Thymus (tissue), 11 donors: ENCODE results near the gene DGCR2. TPM values are rescaled to one million over a fixed set of nuclear protein-coding genes. Genes with fewer than 3 reads are reported as not detected.

Experiments used
- DNase-seq, 9 donors: peaks; one replicate each; pipeline ENCODE4 v3.0.0-alpha.2; 2013; ENCODE audit warnings: low spot score in 9 of 9, low read depth in 6 of 9, missing footprints in 1 of 9
- H3K27ac ChIP-seq, 2 donors: one replicate each; pipeline ENCODE4 v1.5.1; 2013; ENCODE audit warnings: control low read depth in 1 of 2, low read depth in 1 of 2, low read length in 1 of 2, mild to moderate bottlenecking in 1 of 2, moderate library complexity in 1 of 2
- H3K27me3 ChIP-seq, 2 donors: one replicate each; pipeline ENCODE4 v1.5.1; 2013; ENCODE audit warnings: low read length in 1 of 2; ENCODE audit not compliant: control insufficient read depth in 2 of 2, insufficient read depth in 1 of 2
- H3K36me3 ChIP-seq, 2 donors: one replicate each; pipeline ENCODE4 v1.5.1; 2013; ENCODE audit warnings: low read length in 1 of 2, mild to moderate bottlenecking in 1 of 2, moderate library complexity in 1 of 2; ENCODE audit not compliant: control insufficient read depth in 2 of 2, insufficient read depth in 2 of 2
- H3K4me1 ChIP-seq, 2 donors: one replicate each; pipeline ENCODE4 v1.5.1; 2013; ENCODE audit warnings: low read length in 2 of 2; ENCODE audit not compliant: control insufficient read depth in 2 of 2, insufficient read depth in 2 of 2
- H3K4me3 ChIP-seq, 2 donors: one replicate each; pipeline ENCODE4 v1.5.1; 2013; ENCODE audit warnings: low read length in 2 of 2, control low read depth in 1 of 2, mild to moderate bottlenecking in 1 of 2
- H3K9me3 ChIP-seq, 2 donors: one replicate each; pipeline ENCODE4 v1.5.1; 2013; ENCODE audit warnings: low read length in 1 of 2, mild to moderate bottlenecking in 1 of 2; ENCODE audit not compliant: control insufficient read depth in 2 of 2, insufficient read depth in 1 of 2
- WGBS: extraction: QIAGEN DNeasy Blood & Tissue Kit; methylation state at CpG from one replicate; pipeline ENCODE4 v1.1.7; 2013; 5-methylcytosine and 5-hydroxymethylcytosine counted together
- polyA plus RNA-seq: library from polyadenylated mRNA; stranded (reverse); fragments of 200-250 nt; gene quantifications from one replicate; pipeline ENCODE4 v1.2.3, GENCODE V29; 2013
- total RNA-seq: library from RNA; stranded (reverse); fragments of 120-200 nt; gene quantifications from one replicate; pipeline ENCODE4 v1.2.4, GENCODE V29; 2013
- donor health status: healthy.

DGCR2 gene
- total and polyA plus RNA-seq, 2 donors: 17.8 to 24.1 TPM

DNA sequence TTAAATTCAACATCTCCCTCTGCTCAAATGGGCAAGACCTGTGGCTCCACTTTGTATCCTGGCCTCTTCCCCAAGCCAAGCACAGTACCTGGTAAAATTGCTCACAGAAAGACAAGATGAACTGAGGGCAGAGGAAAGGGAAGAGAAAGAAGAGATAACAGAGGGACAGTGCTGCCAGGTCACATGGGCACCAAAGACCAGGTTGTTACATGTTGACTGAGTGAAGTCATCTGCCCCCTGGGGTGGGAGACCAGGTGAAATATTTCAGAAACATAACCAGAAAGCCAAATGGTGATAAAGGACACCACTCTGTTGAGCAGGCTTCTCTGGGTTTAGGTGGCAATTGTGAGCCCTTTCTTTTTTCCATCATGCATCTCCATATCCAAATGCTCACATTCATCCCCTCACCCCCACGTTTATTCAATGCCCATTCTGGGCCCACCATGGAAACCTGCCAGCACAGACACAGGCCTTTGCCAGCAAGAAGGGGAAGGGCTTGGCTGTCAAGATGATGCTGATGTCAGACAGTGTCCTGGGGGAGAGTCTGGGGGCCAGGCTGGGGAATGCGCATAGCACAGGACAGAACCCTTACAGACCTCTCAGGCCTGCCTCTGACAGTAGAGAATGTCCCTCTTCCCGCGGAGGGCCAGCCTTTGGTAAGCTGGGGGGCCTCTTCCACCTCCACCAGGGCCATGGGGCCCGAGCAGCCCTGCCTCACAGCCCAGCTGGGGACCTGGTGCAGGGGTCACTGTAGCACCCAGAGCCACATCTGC, 51.6 kb downstream of the DGCR2 start:
- no peak for DNase-seq
- H3K36me3 ChIP-seq: peaks cover 35 to 42% of the 10 kb centered on the region in 2 donors

DNA sequence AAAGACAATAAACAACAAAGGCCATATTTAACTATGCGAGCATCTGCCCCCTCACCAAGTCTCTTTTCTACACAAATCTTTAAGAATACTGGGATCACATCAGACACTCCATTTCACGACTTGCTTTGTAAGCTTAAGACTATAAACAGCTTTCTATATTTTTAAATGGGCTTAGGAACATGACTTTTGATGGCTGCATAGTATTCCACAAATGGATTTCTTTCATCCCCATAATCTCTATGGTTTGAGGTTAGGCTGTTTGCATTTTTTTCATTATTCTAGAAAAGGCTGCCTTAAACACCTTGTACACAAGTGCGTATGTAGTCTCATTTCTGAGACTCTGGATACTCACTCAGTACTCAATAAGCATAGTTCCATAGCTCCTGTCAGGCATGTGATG, 52.8 kb downstream of the DGCR2 start:
- no peak overlapping the region for H3K27ac ChIP-seq
- no peak for DNase-seq
- no peaks in the 10 kb centered on the region for H3K27me3 ChIP-seq
- no peak overlapping the region for H3K4me3 ChIP-seq
- no peaks in the 10 kb centered on the region for H3K9me3 ChIP-seq
- H3K36me3 ChIP-seq: peaks cover 47 to 50% of the 10 kb centered on the region in 2 donors
- over 99% methylated on average over 3 of the region's 3 CpGs for WGBS
- H3K4me1 ChIP-seq: no peaks in the 10 kb centered on the region

More for the DNA sequence above, 51.6 kb downstream of the DGCR2 start:
- Histone ChIP-seq H3K4me1 (no peaks in the 10 kb centered on the region), H3K9me3 (no peaks in the 10 kb centered on the region), H3K27me3 (no peaks in the 10 kb centered on the region), H3K4me3 (no peak overlapping the region), H3K27ac (no peak overlapping the region)
- 96% methylated on average over 5 of the region's 5 CpGs for WGBS

DNA sequence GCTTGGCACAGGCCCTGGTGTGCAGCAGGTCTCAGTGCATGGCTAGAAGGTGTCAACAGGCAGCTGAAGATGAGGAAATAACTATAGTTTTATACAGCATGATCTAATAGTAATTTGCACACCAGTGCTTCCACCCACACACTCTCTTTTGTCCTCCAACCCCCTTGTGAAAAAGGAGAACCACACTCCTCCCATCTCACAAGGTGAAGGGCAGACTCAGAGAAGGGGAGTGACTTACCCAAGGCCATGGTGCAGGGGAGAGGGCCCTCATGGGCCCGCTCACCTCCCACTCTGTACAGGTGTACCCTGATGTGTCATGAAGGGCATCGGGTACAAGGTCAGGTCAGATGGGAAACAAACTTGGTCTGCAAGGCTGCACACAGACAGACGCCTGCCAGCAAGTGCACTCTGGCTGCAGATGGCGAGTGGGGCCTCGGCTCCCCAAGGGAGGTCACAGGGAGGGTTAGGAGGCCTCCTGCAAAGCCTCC, 53.4 kb downstream of the DGCR2 start:
- H3K27ac ChIP-seq: no peak overlapping the region
- DNase-seq: no peak
- no peaks in the 10 kb centered on the region for H3K4me1 ChIP-seq
- 88% methylated on average over 5 of the region's 5 CpGs for WGBS
- H3K4me3 ChIP-seq: no peak overlapping the region
- H3K27me3 ChIP-seq: no peaks in the 10 kb centered on the region
- no peaks in the 10 kb centered on the region for H3K9me3 ChIP-seq
- H3K36me3 ChIP-seq: peaks cover 53 to 56% of the 10 kb centered on the region in 2 donors

DNA sequence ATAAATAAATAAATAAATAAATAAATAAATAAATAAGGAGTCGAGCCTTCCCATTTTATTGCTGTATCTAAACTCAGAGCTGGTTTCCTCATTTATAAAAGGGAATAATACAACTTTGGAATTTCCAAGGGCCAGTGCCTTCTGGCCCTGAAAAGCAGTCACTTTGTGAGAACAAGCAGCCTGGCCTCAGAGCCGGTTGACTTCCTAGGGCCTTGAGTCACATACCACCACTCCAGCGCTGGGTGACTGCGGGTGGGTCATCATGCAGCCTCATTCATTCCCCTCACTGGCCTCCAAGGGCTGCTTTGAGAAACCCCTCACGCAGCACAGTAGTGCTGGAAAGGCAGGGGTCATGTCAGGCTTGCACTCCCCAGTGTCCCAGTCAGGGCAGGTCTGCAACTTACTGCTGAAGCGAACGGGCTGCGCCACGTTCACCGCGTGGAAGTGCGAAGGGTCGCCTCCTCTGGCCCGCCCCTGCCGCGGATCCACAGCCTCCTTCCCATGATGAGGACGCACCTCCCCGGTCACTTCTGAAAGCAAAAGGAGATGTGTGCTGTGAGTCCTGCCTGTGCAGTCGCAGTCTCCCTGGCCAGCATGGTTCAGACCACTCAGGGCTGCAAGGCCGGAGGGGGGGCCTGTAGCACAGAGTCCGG, 54.4 kb downstream of the DGCR2 start:
- no peaks in the 10 kb centered on the region for H3K4me1 ChIP-seq
- peaks cover 61% of the 10 kb centered on the region in 2 donors for H3K36me3 ChIP-seq
- 98% methylated on average over 21 of the region's 21 CpGs for WGBS
- H3K27ac ChIP-seq: no peak overlapping the region
- no peak overlapping the region for H3K4me3 ChIP-seq
- H3K27me3 ChIP-seq: no peaks in the 10 kb centered on the region
- no peak for DNase-seq
- no peaks in the 10 kb centered on the region for H3K9me3 ChIP-seq

DNA sequence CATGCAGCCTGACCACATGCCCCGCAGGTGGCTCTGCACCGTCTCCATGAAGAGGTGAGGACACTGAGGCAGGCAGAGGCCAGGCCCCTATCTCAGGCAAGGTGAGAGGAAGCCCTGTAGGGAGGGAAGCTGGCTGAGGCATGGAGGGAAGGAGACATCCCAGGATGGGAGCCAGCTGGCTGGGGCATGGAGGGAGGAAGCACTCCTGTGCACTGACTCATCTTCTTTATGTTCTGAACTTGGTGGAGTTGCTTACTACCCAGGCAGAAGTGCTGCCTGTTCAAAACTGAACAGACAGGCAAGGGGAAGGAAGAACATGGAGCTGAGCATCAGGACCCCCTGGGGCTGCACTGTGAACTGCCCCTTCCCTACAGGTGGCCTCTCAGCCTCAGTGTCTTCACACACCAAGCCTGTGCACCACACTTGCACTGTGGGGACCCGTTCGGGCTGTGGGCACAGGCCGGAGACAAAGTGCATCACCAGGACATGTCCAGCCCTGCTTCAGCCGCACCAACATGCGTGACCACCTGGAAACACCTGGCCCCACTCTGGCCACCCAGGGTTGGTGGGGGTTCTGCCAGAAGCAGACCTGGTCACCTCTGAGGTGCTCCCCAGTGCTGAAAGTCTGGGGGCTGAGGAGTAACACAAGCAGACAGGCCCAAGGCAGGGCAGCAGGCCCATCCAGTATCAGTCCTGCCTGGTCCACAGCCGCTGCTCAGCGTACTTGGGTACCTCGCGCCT, 55.5 kb downstream of the DGCR2 start:
- no peak for DNase-seq
- Histone ChIP-seq H3K4me3 (no peak overlapping the region), H3K9me3 (no peaks in the 10 kb centered on the region), H3K27ac (no peak overlapping the region), H3K36me3 (peaks cover 71 to 72% of the 10 kb centered on the region in 2 donors), H3K4me1 (no peaks in the 10 kb centered on the region), H3K27me3 (no peaks in the 10 kb centered on the region)
- 97% methylated on average over 11 of the region's 11 CpGs for whole genome bisulfite sequencing

DNA sequence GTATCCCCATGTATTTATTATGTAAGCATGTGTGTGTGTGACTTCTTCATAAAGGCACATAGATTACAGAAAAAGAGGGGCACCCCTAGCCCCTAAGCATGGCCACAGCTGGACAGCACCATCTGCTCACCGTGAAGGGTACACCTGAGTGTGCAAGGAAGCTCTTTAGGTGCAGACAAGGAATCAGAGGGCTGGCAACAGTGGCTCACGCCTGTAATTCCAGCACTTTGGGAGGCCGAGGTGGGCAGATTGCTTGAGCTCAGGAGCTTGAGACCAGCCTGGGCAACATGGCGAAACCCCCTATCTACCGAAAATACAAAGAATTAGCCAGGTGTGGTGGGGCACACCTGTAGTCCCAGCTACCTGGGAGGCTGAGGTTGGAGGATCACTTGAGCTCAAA, 56.3 kb downstream of the DGCR2 start:
- 97% methylated on average over 5 of the region's 5 CpGs for WGBS
- H3K4me1 ChIP-seq: no peaks in the 10 kb centered on the region
- no peaks in the 10 kb centered on the region for H3K9me3 ChIP-seq
- no peak for DNase-seq
- no peak overlapping the region for H3K4me3 ChIP-seq
- H3K36me3 ChIP-seq: peaks cover 76 to 77% of the 10 kb centered on the region in 2 donors
- no peak overlapping the region for H3K27ac ChIP-seq
- H3K27me3 ChIP-seq: no peaks in the 10 kb centered on the region

DNA sequence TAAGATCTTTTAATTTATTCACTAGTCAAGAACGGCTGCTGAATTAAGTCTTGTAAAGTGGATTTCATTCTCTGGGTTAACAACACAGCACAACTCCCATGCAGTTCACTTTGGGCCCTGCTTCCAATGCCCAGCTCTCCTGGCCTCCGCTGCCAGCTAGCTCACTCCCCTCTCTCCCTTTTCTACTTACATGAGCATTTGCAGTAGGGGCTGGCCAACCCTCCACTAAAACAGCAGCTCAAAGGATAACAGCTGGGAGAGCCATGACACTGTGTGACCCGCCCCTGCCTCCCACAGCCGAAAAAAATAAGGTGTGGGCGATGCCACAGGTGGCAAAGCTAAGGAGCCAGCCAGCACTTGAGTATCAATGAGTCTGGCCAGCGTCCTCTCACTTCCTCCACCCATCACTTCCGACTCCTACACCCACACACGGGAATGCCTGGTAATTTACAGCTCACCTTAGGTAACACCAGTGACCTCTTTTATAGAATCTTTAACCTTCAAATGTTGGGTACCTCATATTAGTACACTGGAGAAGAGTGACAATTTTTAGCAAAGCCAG, 56.8 kb downstream of the DGCR2 start:
- WGBS: 98% methylated on average over 8 of the region's 8 CpGs
- Histone ChIP-seq H3K36me3 (peaks cover 76 to 78% of the 10 kb centered on the region in 2 donors), H3K27me3 (no peaks in the 10 kb centered on the region), H3K9me3 (no peaks in the 10 kb centered on the region), H3K4me3 (no peak overlapping the region), H3K27ac (no peak overlapping the region), H3K4me1 (no peaks in the 10 kb centered on the region)
- DNase-seq: no peak

DNA sequence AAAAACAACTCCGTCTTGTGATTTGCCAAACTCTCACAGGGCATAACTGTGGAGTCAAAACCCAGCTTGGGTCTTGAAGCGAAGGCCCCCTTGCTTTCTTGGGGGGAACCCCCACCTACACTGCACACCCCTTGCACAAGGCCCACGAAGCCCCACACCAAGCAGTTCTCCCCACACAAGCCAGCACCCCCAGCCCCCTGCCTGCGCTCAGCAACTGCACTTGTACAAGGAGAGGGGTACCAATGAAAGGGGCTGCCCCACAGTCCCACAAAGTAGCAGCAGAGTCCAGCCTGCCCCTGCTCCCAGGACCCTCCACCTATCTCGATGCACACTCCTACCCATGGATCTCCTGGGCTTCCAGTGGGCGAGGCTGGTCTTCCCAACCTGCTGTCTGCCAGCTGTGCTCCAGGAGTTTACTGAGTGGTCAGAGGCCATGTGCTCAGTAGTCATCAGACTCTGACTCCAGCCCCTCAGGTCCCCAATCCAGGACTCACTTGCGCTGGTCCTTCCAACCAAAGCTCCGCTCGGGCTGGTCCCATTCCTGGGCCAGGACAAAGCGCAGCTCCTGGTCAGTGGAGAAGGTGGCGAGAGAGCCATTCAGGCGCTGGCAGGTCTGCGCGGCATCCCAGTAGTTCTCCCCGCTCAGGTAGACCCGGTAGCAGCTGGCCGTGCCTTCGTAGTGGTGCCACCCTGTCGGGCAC, 57.7 kb downstream of the DGCR2 start:
- peaks cover 75 to 81% of the 10 kb centered on the region in 2 donors for H3K36me3 ChIP-seq
- H3K4me3 ChIP-seq: no peak overlapping the region
- H3K27ac ChIP-seq: no peak overlapping the region
- H3K27me3 ChIP-seq: no peaks in the 10 kb centered on the region
- no peaks in the 10 kb centered on the region for H3K4me1 ChIP-seq
- H3K9me3 ChIP-seq: no peaks in the 10 kb centered on the region
- no peak for DNase-seq
- 97% methylated on average over 19 of the region's 19 CpGs for WGBS
